ENCODE data around the gene CYB561D1.

DNA sequence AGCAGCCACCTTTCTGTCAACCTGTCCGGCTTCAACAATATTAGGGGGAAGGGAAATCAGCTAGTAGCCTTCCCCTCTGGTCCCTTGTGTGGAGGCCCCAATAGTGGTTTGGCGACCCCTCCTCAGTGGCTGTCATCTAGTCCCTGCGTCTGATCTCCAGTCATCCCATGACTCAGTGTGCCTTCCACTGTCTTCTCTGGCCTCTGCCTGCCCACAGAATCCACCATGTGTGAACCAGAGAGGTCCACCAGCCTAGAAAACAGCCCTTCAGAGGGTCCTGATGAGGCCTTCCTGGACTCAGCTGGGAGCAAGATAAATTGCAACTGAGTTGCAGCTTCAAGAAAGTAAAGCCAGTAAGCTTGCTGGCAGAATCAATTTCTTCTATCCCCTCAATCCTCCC is 14.0 kb upstream of the CYB561D1 start:
- TF ChIP-seq, protein P1, sequence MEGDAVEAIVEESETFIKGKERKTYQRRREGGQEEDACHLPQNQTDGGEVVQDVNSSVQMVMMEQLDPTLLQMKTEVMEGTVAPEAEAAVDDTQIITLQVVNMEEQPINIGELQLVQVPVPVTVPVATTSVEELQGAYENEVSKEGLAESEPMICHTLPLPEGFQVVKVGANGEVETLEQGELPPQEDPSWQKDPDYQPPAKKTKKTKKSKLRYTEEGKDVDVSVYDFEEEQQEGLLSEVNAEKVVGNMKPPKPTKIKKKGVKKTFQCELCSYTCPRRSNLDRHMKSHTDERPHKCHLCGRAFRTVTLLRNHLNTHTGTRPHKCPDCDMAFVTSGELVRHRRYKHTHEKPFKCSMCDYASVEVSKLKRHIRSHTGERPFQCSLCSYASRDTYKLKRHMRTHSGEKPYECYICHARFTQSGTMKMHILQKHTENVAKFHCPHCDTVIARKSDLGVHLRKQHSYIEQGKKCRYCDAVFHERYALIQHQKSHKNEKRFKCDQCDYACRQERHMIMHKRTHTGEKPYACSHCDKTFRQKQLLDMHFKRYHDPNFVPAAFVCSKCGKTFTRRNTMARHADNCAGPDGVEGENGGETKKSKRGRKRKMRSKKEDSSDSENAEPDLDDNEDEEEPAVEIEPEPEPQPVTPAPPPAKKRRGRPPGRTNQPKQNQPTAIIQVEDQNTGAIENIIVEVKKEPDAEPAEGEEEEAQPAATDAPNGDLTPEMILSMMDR (IDR thresholded peaks at IDR 0.05): no peak
- no peak for TF ChIP-seq POLR2A (IDR thresholded peaks at IDR 0.05)

All from body of pancreas (tissue), 4 donors.